MG63 (cell line): ENCODE results near the gene SLC24A3. TPM values are rescaled to one million over a fixed set of nuclear protein-coding genes. Genes with fewer than 3 reads are reported as not detected.
A peak's percentile ranks its signal among the peaks of the same experiment; 100 is the strongest.
"Not testable (repeated sequence)": the region's sequence is repeated elsewhere in the genome, so short reads cannot be mapped to it uniquely, and the experiment has no call there.

Experiments used
- DNase-seq: peaks from one replicate; pipeline ENCODE4 v3.0.0-alpha.2; 2020
- H3K27me3 ChIP-seq: fragments of 250-450 bp; sonication (Bioruptor Pico); 2 replicates; pipeline ENCODE4 v1.5.1; 2020; ENCODE audit warnings: mild to moderate bottlenecking, moderate library complexity
- H3K36me3 ChIP-seq: fragments of 250-450 bp; sonication (Bioruptor Pico); 2 replicates; pipeline ENCODE4 v1.5.1; 2020; ENCODE audit warnings: mild to moderate bottlenecking, moderate library complexity
- H3K4me3 ChIP-seq: fragments of 250-450 bp; sonication (Bioruptor Pico); 2 replicates; pipeline ENCODE4 v1.5.1; 2020; ENCODE audit warnings: mild to moderate bottlenecking, moderate library complexity
- H3K9me3 ChIP-seq: fragments of 250-450 bp; sonication (Bioruptor Pico); 2 replicates; pipeline ENCODE4 v1.5.1; 2020; ENCODE audit warnings: mild to moderate bottlenecking, moderate library complexity
- total RNA-seq: library from RNA; depleted of rRNA; stranded (reverse); fragments of >200 nt; shearing (Covaris generic); gene quantifications from 2 replicates; pipeline ENCODE4 v1.2.3, GENCODE V29; 2014; ENCODE audit warnings: low replicate concordance

SLC24A3 gene
- total RNA-seq, 1 experiment from 2014 or later = not detected

DNA sequence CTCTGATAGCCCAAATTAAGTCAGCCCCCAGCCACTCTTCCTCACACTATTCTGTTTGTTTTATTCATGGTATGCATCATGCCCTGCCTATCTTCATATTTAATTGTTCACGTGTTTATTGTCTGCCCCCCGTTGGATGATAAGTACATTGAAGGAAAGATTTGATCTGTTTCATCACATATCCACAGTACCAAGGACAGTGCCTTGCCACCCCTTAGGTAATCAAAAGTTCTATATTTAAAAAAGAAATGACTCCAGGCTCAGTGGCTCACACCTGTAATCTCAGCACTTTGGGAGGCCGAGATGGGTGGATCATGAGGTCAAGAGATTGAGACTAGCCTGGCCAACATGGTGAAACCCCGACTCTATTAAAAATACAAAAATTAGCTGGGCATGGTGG lies 535.5 kb downstream of the SLC24A3 start:
- no peak overlapping the region for H3K4me3 ChIP-seq
- H3K9me3 ChIP-seq = no peaks in the 10 kb centered on the region
- H3K36me3 ChIP-seq = no peaks in the 10 kb centered on the region
- DNase-seq = no peak
- no peaks in the 10 kb centered on the region for H3K27me3 ChIP-seq

DNA sequence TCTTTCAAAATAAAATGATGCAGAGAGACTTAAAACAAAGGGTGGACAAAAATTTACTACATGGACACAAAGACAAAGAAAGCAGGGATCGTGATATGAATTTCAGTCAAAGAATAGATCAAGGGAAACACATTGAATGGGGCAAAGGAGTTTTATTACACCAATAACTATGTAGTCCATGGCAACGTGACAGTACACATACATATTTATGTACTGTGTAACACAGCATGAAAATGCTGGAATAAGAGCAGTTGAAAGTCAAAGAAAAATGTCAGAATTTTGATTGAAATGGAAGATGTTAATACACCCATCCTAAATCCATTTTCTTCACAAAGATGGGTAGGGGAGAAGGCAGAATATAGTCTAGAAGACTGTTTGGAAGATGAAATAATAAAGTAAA lies 536.2 kb downstream of the SLC24A3 start:
- Histone ChIP-seq H3K4me3 (no peak overlapping the region), H3K9me3 (no peaks in the 10 kb centered on the region), H3K27me3 (no peaks in the 10 kb centered on the region), H3K36me3 (no peaks in the 10 kb centered on the region)
- DNase-seq = no peak

DNA sequence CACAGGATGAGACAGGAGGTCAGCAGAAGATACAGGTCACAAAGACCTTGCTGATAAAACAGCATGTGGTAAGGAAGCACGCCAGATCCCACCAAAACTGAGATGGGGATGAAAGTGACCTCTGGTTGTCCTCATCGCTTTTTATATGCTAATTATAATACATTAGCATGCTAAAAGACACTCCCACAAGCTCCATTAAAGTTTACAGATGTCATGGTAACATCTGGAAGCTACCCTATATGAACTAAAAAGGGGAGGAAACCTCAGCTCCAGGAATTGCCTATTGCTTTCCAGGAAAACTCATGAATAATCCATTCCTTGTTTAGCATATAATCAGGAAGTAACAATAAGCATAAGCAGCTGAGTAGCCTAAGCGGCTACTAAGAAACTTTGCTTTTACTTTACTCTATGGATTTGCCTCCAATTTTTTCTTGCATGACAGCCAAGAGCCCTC lies 537.2 kb downstream of the SLC24A3 start:
- no peak for DNase-seq
- H3K27me3 ChIP-seq = no peaks in the 10 kb centered on the region
- no peak overlapping the region for H3K4me3 ChIP-seq
- no peaks in the 10 kb centered on the region for H3K9me3 ChIP-seq
- no peaks in the 10 kb centered on the region for H3K36me3 ChIP-seq

DNA sequence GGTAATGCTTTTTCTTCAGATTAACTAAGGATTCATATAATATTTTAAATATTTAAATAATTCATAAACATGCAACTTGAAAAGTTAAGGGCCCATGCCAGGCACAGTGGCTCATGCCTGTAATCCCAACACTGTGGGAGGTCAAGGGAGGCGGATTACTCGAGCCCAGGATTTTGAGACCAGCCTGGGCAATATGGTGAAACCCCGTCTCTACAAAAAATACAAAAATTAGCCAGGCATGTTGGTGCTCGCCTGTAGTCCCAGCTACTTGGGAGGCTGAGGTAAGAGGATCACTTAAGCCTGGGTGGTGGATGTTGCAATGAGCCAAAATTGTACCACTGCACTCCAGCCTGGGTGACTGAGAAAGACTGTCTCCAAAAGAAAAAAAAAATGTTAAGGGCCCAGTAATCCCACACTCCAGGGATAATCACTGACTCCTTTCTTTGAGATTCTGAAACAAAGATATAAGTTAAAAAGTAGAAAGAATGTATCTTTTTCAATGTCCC lies 537.7 kb downstream of the SLC24A3 start:
- no peak overlapping the region for H3K4me3 ChIP-seq
- H3K9me3 ChIP-seq = no peaks in the 10 kb centered on the region
- no peaks in the 10 kb centered on the region for H3K36me3 ChIP-seq
- H3K27me3 ChIP-seq = no peaks in the 10 kb centered on the region
- no peak for DNase-seq

DNA sequence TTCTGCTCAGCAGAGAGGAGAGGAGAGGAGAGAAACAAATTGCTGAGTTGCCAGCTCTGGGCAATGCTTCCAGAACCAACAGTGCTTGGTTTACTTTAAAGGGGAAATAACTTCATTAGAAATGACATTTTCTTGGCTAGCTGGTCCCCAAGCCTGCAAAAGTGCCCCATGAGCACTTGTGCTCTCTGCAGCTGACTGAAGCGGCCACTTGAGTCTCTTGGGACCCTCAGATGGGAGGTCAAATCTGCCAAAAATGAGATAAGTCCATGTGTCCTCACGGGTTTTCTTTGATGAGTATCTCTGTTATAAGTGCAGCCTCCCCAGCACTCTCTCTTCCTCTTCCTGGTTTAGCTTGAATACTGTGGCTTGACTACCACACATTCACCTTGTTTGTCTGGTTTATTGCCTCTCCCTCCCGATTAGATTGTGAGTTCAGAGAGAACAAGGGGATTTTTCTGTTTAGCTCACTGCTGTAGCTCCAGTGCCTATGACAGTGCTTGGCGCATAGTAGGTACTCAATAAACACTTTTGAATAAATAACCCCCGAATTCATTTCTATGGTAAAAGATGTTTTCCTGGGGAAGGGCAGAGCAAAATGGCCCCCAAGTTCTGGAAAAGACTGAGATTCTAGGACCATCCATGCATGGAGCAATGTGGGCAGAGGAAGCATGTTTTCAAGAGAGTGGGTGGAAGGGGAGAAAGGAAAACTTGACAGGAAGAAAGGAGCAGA lies 538.6 kb downstream of the SLC24A3 start:
- no peak for DNase-seq
- no peaks in the 10 kb centered on the region for H3K36me3 ChIP-seq
- no peak overlapping the region for H3K4me3 ChIP-seq
- no peaks in the 10 kb centered on the region for H3K27me3 ChIP-seq
- H3K9me3 ChIP-seq = no peaks in the 10 kb centered on the region

DNA sequence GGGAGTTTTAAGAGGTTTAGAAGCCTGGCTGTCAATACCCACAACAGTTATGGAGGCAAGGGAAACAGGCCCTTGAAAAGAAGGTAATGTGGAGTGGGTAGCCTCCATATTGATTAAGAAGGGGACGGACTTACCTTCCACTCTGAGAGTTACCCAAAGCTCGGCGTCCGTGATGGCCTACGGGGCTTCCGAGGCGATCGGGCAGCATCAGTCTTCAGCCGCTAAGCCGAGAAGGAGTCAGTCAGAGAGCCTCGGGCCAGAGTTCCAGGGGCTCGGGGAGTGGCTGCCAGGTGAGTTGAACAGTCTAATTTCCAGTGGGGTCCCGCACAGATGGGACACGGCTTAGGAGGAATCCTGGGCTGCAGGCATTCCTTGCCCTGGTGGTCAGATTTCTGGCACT lies 541.8 kb downstream of the SLC24A3 start:
- not testable (repeated sequence) for H3K4me3 ChIP-seq, H3K27me3 ChIP-seq, H3K36me3 ChIP-seq, H3K9me3 ChIP-seq, DNase-seq

DNA sequence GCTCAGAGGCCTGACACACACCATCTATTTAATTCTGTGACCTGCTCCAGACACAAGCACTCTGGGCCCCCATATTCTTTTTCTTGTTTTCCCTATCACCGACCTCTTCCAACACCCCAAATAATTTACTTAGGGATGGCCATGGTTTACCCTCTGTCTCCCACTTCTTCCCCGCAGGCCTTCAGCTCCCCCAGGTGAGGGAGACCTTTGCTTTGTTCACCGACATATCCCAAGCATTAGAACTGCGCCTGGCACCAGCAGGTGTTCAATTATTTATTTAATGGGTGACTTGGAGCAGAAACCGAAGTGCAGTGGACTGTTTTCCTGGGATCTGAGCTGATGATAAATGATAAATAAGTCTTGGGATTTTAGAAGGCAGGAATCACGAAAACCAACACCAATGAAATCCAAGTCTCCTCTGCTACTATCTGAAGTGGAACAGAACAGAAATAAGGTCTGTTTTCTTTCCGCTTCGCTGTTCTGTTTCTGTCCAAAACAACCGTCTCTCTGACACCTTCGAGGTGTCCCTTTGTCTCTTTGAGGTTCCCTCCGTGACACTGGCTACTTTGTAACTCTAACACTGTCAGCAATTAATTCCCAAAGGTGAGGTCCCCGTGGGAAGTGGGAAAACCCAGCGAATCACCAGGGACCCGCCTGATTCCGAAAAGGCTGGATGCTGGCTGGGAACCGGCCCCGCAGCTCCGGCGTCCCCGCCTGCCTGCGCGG lies 544.5 kb downstream of the SLC24A3 start:
- DNase-seq = no peak
- Histone ChIP-seq H3K36me3 (no peaks in the 10 kb centered on the region), H3K4me3 (peak overlapping the region; percentile 57), H3K9me3 (no peaks in the 10 kb centered on the region), H3K27me3 (no peaks in the 10 kb centered on the region)

DNA sequence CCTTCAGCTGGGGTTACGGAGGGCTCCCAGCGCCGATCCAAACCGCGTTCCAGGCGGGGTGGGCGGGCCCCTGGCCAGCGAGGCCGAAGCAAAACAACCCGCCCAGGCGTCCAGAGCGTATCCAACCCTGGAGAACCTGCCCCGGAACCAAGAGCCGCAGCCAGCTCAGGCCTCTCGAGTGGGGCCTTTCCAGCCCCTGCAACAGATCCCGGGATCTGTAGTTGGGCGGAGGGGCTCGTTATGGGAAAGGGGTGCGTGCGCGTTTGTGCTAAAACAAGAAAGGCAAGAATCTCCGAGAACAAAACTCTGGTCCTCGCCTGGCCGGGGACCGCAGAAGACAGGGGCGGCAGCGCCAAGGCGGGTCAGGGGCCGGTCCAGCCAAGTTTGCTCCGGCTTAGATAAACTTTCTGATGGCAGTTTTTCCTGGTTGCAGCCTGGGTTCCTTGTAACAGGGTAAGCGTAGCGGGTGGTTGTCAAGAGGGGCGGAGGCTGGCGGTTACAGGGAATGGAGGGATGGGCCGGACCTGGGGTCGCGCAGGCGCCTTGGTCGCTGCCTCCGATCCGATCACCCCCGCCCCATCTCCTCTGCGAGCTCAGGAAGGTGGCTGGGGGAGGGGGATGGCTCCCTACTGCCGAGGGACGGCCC lies 545.2 kb downstream of the SLC24A3 start:
- DNase-seq = peak; percentile 64
- Histone ChIP-seq H3K9me3 (no peaks in the 10 kb centered on the region), H3K27me3 (no peaks in the 10 kb centered on the region), H3K36me3 (no peaks in the 10 kb centered on the region), H3K4me3 (peak overlapping the region; percentile 57)

DNA sequence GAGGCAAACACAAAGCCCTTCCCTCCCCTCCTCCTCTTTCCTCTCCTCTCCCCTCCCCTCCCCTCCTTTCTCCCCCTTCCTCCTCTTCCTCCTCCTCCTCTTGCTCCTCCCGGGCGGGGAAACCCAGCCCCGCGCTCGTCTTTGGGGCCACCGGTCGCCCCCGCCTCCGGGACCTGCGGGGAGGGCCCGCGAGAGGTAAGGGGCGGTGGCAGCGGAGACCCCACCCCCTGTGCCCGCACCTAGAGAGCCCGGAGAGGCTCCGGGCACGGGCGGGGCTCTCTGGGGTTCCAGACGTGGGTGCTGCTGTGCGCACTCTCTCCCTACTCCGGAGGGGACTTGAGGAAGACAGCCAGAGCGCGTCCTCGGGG lies 545.7 kb downstream of the SLC24A3 start, which contains the start of gene RIN2:
Gene RIN2, plus strand, starts transcription at position 126 of the 368 bp plus-strand sequence. CDS start 131,344 bp downstream, outside the sequence.
- Histone ChIP-seq H3K36me3 (no peaks in the 10 kb centered on the region), H3K9me3 (no peaks in the 10 kb centered on the region), H3K4me3 (peak within 1 kb of the TSS; percentile 57), H3K27me3 (no peaks in the 10 kb centered on the region)
- no peak for DNase-seq

DNA sequence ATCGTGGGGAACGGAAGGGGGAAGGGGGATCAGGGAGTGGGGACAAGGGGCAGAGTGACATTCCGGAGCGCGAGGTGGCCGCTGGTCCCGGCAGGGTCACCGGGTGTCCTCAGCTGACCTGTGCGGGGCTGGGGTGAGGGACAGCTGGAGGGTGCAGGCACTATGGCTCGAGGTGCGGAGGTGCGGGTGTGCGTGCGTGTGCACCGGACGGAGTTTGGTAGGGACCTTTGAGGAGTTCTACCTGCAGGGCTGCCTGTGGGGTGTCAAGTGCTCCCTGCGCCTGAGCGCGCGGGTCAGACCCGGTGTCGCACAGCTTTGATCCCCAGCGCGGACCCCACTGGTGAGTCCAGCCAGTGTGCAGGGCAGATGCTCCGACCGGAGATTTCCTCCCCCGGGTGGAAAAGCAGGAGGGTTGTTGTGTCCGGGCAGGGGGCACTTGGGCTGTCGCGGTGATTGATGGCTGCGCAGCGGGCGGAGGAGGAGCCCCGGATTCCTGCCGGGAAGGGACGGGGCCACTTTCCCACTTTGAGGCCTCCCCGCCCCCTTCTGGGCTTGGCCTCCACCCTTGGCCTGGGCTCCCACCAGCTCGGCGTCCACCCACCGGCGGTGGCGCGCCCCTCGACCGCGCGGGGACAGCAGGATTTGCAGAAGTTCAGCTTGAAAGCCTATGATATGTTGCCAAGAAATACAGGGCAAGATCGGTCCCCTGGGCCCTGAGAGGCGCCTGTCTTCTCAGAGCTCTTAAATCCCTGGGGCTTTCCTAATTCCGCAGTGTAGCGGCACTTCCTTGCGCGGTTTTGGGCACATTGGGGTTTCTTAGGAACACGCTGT lies 546.3 kb downstream of the SLC24A3 start:
- H3K36me3 ChIP-seq = no peaks in the 10 kb centered on the region

DNA sequence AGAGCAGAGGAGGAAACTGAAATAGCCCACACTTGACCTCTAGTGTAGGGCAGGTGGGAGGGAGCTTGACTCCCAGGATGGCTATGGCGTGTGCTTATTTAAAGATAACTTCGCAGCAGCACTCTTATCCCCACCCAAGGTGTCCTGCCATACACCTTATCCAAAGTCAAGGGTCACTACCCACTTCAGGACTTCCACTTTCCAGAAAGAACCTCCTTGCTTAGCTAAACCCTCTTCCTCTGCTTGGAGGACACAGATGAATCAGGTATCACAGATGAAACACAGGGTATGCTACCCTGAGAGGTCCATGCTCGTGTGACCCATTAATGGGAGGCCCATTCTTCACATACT lies 547.9 kb downstream of the SLC24A3 start:
- no peak for DNase-seq
- Histone ChIP-seq H3K4me3 (no peak overlapping the region), H3K36me3 (no peaks in the 10 kb centered on the region), H3K27me3 (no peaks in the 10 kb centered on the region), H3K9me3 (no peaks in the 10 kb centered on the region)

More for the DNA sequence above, 546.3 kb downstream of the SLC24A3 start:
- no peaks in the 10 kb centered on the region for H3K27me3 ChIP-seq
- H3K9me3 ChIP-seq = no peaks in the 10 kb centered on the region
- DNase-seq = no peak
- peak overlapping the region; percentile 57 for H3K4me3 ChIP-seq

DNA sequence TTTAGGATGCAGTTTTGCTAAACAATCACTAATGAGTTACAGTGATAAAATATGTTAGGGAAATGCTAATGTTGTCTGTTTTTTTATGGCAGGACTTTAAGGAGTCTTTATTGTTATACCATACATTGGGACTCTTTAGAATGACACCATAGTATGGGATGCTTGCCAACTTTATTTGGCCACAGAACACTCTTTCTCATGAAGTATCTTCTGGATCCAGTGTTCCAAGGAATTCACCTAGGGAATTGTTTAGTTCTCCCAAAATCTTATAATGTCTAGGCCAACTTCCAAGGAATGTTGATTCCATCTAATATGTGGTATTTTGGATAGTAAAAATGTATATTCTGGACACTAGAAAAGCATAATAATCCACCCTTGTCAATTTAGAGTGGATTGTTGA lies 548.9 kb downstream of the SLC24A3 start:
- Histone ChIP-seq H3K9me3 (no peaks in the 10 kb centered on the region), H3K27me3 (no peaks in the 10 kb centered on the region), H3K36me3 (no peaks in the 10 kb centered on the region), H3K4me3 (no peak overlapping the region)
- DNase-seq = no peak

DNA sequence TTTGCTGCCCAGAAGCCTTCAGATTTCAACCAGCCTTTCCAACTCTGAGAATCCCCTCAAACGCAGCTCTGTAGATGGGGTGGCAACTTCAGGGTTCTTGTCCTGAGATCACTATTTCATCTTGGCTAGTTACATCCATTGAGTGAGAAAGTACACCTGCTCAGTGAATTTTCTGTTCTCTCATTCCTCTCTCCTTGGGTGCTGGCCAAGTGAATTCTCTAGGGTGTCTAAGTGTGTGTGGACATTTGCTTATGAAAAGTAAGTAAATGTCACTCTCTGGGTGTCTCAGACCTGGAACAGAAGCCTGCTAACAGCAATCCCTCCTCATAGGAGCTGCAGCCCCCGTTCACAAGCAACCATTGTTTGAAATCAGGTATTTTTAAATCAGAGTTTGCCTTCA lies 549.4 kb downstream of the SLC24A3 start:
- no peaks in the 10 kb centered on the region for H3K9me3 ChIP-seq
- no peaks in the 10 kb centered on the region for H3K36me3 ChIP-seq
- H3K27me3 ChIP-seq = no peaks in the 10 kb centered on the region
- DNase-seq = no peak
- no peak overlapping the region for H3K4me3 ChIP-seq

DNA sequence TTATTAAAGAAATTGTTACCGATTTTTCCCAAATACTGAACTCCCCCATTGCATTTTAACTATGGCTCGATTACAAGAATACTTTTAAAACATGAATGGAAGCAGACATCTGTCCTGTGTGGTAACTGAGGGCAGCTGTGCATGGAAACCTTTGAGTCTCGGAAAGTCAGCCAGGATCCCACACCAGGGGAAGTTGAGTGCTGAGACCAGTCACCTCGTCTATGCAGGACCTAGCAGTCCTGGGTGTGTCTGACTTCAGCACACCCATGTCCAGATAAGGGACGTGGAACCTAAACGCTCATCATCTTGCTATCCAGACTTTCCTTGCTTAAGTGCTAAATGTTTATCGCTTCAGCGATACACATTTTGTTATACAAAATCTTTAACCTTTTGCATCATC lies 551.8 kb downstream of the SLC24A3 start:
- no peaks in the 10 kb centered on the region for H3K9me3 ChIP-seq
- H3K27me3 ChIP-seq = no peaks in the 10 kb centered on the region
- DNase-seq = no peak
- H3K4me3 ChIP-seq = no peak overlapping the region
- H3K36me3 ChIP-seq = no peaks in the 10 kb centered on the region

DNA sequence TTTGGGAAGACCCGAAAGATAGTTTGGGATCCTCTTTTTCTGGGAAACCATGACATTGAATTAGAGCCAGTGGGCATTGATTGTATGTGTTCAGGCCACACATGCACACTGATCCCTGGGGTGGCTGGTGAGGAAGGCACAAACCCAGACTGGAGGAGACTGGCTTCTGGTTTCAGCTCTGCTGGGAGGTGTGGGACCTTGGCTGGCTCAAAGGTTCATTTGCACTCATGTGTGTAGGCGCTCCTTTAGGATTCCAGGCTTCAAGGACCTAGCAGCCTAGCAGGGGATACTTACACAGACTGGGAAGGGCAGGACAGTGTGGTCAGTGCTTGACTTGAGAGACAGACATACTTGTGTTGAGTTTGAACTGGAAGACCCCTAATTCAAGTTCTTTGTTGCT lies 552.8 kb downstream of the SLC24A3 start:
- Histone ChIP-seq H3K36me3 (no peaks in the 10 kb centered on the region), H3K27me3 (no peaks in the 10 kb centered on the region), H3K4me3 (no peak overlapping the region), H3K9me3 (no peaks in the 10 kb centered on the region)
- no peak for DNase-seq

DNA sequence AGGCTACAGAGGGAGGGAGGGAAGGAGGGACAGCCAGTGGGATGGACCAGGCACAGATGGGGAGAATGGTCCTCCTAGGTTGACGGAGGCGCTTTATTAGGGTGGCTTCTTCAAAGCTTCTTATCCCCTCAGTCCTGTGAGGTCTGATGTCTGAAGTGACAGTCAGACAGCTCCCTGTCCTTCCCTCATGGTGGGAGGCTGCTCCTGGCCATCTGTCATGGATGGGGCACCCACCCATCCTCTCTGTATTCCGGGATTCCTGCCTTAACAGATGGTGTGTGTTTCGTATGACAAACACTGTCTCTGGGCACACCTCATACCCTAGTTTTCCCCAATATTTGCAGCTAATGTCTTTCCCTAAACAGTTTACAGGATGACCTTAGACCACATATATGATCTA lies 553.5 kb downstream of the SLC24A3 start:
- no peaks in the 10 kb centered on the region for H3K36me3 ChIP-seq
- H3K9me3 ChIP-seq = no peaks in the 10 kb centered on the region
- no peak for DNase-seq
- H3K4me3 ChIP-seq = no peak overlapping the region
- no peaks in the 10 kb centered on the region for H3K27me3 ChIP-seq

DNA sequence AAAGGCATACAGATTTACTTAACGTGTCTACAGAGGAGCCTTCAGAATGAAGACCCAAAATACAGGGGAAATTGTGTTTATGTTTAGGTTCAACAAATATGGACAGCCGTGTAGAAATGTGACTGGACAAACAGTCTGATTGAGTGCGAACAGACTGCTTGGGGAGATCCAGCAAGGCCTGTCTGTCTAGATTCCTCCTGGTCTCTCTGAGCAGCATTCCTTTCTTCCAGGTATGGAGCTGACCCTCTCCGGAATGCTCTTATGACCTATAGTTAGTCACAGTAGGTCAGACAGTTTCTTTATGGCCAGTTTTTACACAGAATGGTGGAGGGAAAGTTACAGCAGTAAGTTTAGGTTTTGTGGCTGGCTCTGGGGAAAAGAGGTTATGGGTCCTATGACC lies 554.6 kb downstream of the SLC24A3 start:
- no peaks in the 10 kb centered on the region for H3K36me3 ChIP-seq

More for the DNA sequence above, 554.6 kb downstream of the SLC24A3 start:
- no peaks in the 10 kb centered on the region for H3K9me3 ChIP-seq
- no peak for DNase-seq
- no peaks in the 10 kb centered on the region for H3K27me3 ChIP-seq
- no peak overlapping the region for H3K4me3 ChIP-seq
